Measurements from ENCODE around the gene DNER.
"Not testable (repeated sequence)": the region's sequence is repeated elsewhere in the genome, so short reads cannot be mapped to it uniquely, and the experiment has no call there.

DNER gene

DNA sequence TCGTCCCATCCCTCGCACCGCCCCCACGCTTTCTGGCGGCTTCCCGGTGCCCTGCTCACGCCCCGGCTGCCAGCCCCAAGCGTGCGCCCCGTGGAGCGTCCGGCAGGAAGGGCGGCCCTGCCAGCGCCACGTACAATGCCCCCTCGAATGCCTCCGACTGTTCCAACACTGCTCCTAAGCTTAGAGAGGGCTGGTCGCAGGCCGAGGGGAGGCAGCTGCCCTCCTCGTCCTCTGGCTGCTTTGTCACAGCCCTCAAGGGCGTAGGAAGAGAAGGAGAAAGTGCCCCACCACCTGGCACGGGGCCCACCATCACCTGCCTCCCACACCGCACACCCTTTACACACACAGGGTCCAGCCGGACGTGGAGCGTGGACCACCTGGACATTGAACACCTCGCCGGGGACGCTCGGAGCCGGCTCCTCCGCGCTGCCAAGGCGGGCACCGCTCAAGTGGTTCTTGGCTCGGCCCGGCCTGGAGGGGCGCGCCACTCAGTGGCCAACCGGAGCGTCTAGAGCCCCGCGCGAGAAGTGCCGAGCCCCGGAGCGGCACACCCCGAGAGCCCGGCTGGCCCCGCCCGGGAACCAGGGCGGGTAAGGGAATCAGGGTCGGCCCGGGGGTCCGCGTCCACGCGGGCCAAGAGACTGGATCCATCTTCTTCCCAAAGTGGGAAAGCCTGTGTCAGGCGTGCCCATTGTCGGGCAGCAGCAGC is 830 bp downstream of the DNER start:
- H3K4me3 ChIP-seq (ENCODE audit: low read depth, low read length), result peak overlapping the region; percentile 15

GRCh38 chr2:229712136-229712535 is 2.2 kb downstream of the DNER start:
- no peak overlapping the region for H3K4me3 ChIP-seq (ENCODE audit: low read depth, low read length)
- no peak for TF ChIP-seq CTCF (IDR thresholded peaks at IDR 0.05; ENCODE audit: borderline replicate concordance, insufficient read depth, low read depth, low read length)

More for the DNA sequence above, 830 bp downstream of the DNER start:
- TF ChIP-seq CTCF (IDR thresholded peaks at IDR 0.05; ENCODE audit: borderline replicate concordance, insufficient read depth, low read depth, low read length), result no peak

- no peak for TF ChIP-seq CTCF (IDR thresholded peaks at IDR 0.05; ENCODE audit: borderline replicate concordance, insufficient read depth, low read depth, low read length)
Observed at GRCh38 chr2:229708335-229708734, 6.0 kb downstream of the DNER start.

GRCh38 chr2:229703909-229704630 is 10.3 kb downstream of the DNER start:
- TF ChIP-seq CTCF (IDR thresholded peaks at IDR 0.05; ENCODE audit: borderline replicate concordance, insufficient read depth, low read depth, low read length), result no peak
- no peak overlapping the region for H3K4me3 ChIP-seq (ENCODE audit: low read depth, low read length)

More at GRCh38 chr2:229708335-229708734, 6.0 kb downstream of the DNER start:
- H3K4me3 ChIP-seq (ENCODE audit: low read depth, low read length), result no peak overlapping the region

DNA sequence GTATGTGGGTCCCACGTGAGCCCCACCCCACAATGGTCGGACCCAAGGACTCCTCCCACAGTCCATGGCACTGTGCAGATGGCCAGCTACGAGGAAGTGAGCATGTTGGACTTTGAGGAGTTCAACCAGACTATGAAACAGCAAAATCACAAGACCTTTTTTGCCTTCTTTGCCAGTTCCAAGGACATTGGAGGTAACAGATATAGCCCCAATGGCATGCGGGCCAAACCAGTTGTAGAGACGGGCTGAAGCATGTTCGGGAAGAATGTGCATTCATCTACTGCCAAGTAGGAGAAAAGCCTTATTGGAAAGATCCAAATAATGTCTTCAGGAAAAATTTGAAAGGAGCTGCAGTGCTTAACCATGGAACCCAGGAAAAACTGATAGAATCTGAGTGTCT is 12.6 kb downstream of the DNER start:
- TF ChIP-seq CTCF (IDR thresholded peaks at IDR 0.05; ENCODE audit: borderline replicate concordance, insufficient read depth, low read depth, low read length), result no peak
- no peak overlapping the region for H3K4me3 ChIP-seq (ENCODE audit: low read depth, low read length)

GRCh38 chr2:229701062-229701461 is 13.3 kb downstream of the DNER start:
- H3K4me3 ChIP-seq (ENCODE audit: low read depth, low read length), result no peak overlapping the region
- no peak for TF ChIP-seq CTCF (IDR thresholded peaks at IDR 0.05; ENCODE audit: borderline replicate concordance, insufficient read depth, low read depth, low read length)

- no peak overlapping the region for H3K4me3 ChIP-seq (ENCODE audit: low read depth, low read length)
- no peak for TF ChIP-seq CTCF (IDR thresholded peaks at IDR 0.05; ENCODE audit: borderline replicate concordance, insufficient read depth, low read depth, low read length)
Observed at GRCh38 chr2:229695961-229696360, 18.4 kb downstream of the DNER start.

- not testable (repeated sequence) for H3K4me3 ChIP-seq (ENCODE audit: low read depth, low read length)
Observed at GRCh38 chr2:229693845-229694244, 20.5 kb downstream of the DNER start.
